A549 (cell line): ENCODE results near the gene RPS6KB1.

ENCODE experiments used
- RFX5 ChIP-seq: fragments of 450-650 bp; IDR thresholded peaks from 2 replicates; pipeline ENCODE4 v1.7.1; 2014; ENCODE audit warnings: antibody characterized with exemption, mild to moderate bottlenecking, moderate library complexity
- TF ChIP-seq, protein P1 (sequence below): fragments of >200 bp; sonication (Bioruptor Twin); formaldehyde crosslinking; IDR thresholded peaks from 3 replicates; pipeline ENCODE4 v1.5.1; 2016

DNA sequence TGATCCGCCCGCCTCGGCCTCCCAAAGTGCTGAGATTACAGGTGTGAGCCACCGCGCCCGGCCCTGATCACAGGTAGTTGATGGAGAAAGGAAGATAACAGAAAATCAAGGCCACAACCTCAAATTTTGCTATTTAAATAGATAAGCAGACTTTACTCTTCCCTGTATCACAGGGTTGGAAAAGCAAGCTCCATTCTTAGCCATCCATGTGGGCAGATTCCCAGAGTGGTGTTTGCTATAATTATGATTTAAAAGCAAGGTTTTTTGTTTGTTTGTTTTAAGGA lies 44.6 kb upstream of the RPS6KB1 start:
- TF ChIP-seq, protein P1, sequence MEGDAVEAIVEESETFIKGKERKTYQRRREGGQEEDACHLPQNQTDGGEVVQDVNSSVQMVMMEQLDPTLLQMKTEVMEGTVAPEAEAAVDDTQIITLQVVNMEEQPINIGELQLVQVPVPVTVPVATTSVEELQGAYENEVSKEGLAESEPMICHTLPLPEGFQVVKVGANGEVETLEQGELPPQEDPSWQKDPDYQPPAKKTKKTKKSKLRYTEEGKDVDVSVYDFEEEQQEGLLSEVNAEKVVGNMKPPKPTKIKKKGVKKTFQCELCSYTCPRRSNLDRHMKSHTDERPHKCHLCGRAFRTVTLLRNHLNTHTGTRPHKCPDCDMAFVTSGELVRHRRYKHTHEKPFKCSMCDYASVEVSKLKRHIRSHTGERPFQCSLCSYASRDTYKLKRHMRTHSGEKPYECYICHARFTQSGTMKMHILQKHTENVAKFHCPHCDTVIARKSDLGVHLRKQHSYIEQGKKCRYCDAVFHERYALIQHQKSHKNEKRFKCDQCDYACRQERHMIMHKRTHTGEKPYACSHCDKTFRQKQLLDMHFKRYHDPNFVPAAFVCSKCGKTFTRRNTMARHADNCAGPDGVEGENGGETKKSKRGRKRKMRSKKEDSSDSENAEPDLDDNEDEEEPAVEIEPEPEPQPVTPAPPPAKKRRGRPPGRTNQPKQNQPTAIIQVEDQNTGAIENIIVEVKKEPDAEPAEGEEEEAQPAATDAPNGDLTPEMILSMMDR = no peak
- no peak for TF ChIP-seq RFX5
